Retinal pigment epithelial cell (primary cell): ENCODE data around the gene RRAS.

Experiments
- DNase-seq: peaks from one replicate; pipeline ENCODE4 v3.0.0-alpha.2; 2010; ENCODE audit warnings: low read depth
- H3K4me3 ChIP-seq: 2 replicates; pipeline ENCODE4 v1.5.1; 2011; ENCODE audit warnings: mild to moderate bottlenecking, low read length, control low read depth, moderate library complexity
- TF ChIP-seq, protein P1 (sequence below): conservative IDR thresholded peaks from 2 replicates; pipeline ENCODE4 v1.5.1; 2011; ENCODE audit warnings: low read depth, low read length, control low read depth, inconsistent platforms

RRAS gene

DNA sequence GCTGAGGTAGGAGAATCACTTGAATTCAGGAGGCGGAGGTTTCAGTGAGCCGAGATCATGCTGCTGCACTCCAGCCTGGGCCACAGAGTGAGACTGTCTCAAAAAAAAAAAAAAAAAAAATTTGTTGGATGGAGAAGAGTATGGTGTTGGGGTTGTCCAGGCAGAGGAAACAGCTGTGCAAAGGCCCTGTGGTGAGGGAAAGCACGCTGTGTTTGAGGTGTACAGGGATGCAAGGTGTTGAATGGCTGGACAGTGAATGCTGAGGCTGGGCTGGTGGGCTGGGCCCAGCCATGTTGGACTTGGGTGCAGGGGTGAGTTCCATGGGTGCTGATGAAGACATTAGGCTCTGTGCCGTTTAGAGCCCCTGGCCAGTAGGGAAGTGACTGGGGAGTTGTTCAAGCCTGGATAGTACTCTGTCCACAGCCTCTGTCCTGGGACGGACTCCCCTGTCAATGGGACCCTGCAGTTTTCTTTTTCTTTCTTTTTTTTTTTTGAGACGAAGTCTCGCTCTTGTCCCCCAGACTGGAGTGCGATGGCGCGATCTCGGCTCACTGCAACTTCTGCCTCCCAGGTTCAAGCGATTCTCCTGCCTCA is 30.3 kb downstream of the RRAS start:
- TF ChIP-seq, protein P1, sequence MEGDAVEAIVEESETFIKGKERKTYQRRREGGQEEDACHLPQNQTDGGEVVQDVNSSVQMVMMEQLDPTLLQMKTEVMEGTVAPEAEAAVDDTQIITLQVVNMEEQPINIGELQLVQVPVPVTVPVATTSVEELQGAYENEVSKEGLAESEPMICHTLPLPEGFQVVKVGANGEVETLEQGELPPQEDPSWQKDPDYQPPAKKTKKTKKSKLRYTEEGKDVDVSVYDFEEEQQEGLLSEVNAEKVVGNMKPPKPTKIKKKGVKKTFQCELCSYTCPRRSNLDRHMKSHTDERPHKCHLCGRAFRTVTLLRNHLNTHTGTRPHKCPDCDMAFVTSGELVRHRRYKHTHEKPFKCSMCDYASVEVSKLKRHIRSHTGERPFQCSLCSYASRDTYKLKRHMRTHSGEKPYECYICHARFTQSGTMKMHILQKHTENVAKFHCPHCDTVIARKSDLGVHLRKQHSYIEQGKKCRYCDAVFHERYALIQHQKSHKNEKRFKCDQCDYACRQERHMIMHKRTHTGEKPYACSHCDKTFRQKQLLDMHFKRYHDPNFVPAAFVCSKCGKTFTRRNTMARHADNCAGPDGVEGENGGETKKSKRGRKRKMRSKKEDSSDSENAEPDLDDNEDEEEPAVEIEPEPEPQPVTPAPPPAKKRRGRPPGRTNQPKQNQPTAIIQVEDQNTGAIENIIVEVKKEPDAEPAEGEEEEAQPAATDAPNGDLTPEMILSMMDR: no peak
- H3K4me3 ChIP-seq: no peak overlapping the region
- no peak for DNase-seq

DNA sequence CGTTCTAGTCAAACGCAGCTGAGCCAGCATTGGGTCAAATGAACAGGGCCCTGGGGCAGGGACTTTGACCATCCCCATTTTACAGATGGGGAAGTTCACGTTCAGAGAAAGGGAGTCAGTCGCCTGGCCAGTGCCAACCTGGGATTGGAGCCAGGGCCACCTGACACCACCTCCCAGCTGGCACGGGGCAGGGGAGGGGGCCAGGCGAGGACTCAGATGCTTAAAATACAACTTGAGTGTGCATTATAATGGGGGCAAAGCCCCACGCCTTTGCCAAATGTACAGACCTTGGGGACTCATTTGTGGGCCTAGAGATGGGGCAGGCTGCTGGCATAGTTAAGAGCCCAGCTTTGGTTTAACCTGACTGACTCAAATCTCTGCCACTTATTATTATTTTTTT is 34.3 kb downstream of the RRAS start:
- TF ChIP-seq, protein P1: no peak
- no peak overlapping the region for H3K4me3 ChIP-seq
- DNase-seq: no peak

DNA sequence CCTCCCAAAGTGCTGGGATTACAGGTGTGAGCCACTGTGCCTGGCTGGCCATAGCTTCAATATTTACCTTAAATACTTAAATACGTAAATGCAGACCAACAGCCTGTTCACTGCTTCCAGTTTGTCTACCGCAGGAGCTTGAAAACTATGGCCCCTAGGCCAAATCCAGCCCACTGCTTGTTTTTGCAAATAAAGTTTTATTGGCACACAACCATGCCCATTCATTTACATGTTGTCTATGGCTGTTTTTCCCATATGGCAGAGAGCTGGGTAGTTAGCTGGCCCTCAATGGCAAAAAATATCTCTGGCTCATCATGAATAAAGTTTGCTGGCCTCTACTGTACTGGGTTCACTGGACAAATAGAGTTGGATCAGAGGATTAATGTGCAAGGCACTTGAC is 37.1 kb downstream of the RRAS start:
- no peak for DNase-seq
- no peak overlapping the region for H3K4me3 ChIP-seq
- TF ChIP-seq, protein P1: no peak

DNA sequence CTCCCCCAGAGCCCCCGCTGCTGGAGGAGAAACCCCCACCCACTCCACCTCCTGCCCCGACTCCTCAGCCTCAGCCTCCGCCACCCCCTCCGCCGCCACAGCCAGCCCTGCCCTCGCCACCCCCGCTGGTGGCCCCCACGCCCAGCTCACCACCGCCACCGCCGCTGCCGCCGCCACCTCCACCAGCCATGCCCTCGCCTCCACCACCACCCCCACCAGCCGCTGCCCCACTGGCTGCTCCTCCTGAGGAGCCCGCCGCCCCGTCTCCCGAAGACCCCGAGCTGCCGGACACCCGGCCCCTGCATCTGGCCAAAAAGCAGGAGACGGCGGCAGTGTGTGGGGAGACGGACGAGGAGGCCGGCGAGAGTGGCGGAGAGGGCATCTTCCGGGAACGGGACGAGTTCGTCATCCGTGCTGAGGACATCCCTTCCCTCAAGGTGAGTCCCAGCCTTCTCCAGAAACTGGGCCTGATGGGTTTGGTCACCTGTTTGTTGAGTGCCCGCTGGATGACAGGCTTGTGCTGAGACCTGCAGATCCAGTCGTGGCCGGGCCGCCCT is 38.4 kb downstream of the RRAS start:
- no peak overlapping the region for H3K4me3 ChIP-seq
- no peak for DNase-seq
- TF ChIP-seq, protein P1: no peak

DNA sequence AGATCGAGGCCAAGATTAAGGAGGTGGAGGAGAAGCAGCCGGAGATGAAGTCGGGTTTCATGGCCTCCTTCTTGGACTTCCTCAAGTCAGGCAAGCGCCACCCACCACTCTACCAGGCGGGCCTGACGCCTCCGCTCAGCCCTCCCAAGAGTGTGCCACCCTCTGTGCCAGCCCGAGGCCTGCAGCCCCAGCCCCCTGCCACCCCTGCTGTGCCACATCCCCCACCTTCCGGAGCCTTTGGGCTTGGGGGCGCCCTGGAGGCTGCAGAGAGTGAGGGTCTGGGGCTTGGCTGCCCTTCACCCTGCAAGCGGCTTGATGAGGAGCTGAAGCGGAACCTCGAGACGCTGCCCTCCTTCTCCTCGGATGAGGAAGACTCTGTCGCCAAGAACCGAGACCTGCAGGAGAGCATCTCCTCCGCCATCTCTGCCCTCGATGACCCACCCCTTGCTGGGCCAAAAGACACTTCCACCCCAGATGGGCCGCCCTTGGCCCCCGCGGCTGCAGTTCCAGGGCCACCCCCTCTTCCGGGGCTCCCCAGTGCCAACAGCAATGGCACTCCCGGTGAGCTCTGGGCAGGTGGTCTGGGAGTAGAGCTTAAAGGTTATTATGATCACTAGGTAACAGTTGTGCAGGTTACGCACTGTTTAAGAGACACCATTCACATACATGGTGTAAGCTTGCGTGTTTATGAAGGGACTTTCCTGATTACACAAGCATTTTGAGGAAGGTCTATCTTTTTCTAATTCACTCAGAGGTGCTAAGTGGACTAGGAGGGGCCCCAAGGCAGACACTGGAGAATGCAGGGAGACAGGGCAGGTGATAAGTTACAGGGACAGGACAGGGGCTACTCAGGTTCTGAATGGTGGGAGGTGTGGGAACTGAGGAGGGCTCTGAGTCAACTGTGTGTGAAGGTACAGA is 40.3 kb downstream of the RRAS start:
- no peak for DNase-seq
- H3K4me3 ChIP-seq: no peak overlapping the region
- TF ChIP-seq, protein P1: no peak

DNA sequence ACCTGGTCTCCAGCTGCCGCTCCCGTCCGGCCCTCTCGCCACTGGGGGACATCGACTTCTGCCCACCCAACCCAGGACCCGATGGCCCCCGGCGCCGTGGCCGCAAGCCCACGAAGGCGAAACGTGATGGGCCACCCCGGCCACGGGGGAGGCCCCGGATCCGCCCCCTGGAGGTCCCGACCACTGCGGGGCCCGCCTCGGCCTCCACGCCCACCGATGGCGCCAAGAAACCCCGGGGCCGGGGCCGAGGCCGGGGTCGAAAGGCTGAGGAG is 42.3 kb downstream of the RRAS start:
- no peak overlapping the region for H3K4me3 ChIP-seq
- TF ChIP-seq, protein P1: no peak
- no peak for DNase-seq
